NCI-H1417 (cell line): ENCODE data around the gene KCNG2.

Source experiments
- DNase-seq, 3 experiments: peaks; one replicate each; lab custom pipeline; 2025; lab: John Stamatoyannopoulos, UW

KCNG2 gene

DNA sequence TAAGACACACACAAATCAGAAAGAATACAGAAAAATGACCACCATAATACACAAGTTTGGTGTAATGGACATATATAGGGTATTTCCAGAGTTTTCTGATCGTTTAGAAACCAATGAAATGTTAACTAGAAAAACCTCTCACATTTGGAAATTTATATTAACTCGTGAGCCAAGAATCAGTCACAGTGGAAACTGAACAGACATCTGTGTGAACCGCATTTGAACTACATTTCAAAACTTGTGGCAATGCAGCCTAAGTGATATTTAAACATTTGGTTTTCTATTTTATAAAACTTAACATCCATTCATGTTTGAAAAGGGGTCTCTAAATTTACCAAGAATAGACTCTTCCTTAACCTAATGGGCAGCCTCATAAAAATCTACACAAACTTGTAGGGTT lies 29.0 kb upstream of the KCNG2 start:
- DNase-seq = no peak

DNA sequence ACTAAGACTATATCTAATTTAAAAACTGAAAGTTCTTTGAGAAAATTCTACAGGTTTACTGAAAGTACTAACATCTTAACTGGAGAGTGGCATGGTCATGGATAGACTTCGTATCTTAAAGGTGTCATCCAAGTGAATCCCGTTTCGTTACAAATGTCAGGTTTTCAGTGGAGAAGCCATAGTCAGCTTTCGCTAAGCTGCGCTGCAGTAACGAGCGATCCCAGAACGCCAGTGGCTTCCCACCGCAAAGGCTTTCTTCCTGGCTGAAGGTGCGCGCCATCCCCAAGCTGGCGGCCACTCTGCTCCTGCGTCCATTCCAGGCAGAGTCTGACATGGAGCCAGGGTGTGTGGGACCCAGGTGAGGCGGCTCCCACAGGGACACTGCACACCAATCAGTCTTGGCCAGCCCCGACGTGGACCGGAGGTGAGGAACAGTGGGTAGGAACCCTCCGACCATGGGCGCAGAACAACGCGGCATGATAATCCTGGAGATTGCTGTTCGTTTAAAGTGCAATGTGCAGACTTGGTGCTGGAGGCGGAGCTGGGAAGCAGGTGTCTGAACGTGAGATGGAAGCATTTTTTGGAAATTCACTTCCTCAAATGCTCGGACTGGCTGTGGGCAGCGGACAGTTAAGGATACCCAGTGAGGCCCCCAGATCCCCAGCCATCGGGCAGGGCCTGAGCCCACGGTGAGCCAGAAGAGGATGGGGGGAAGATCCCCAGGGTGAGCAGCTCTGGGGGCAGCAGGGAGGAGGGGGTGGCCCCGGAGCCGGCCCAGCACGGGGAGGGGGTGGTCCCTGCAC lies 27.8 kb upstream of the KCNG2 start:
- no peak for DNase-seq

DNA sequence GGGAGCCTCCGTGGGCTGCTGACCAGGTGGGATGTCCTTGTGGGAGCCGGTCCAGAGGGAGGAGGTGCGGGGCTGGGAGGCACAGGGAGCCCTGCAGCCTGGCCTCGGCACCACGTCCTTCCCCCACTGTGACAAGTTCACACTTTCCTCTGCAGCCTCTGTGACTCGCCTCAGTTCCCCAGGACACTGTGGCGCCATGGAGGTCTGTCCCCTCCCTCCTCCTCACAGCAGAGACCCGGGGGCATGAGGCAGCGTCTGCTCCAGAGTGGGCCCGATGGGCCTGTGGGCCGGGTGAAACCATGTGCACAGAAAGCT lies 27.3 kb upstream of the KCNG2 start:
- DNase-seq = no peak

DNA sequence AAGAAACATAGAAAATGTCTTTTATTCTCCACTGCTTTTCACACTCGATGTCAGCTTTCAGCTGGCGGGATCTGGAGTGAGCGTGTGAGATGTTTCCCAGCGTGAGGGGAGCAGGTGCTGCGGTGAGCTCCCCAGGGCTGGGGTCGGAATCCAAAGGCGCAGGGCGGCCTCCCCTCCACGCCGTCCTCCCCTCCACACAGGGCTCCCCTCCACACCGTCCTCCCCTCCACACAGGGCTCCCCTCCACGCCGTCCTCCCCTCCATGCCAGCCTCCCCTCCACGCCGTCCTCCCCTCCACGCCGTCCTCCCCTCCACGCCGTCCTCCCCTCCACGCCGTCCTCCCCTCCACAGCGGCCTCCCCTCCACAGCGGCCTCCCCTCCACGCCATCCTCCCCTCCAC lies 26.9 kb upstream of the KCNG2 start:
- DNase-seq = no peak

DNA sequence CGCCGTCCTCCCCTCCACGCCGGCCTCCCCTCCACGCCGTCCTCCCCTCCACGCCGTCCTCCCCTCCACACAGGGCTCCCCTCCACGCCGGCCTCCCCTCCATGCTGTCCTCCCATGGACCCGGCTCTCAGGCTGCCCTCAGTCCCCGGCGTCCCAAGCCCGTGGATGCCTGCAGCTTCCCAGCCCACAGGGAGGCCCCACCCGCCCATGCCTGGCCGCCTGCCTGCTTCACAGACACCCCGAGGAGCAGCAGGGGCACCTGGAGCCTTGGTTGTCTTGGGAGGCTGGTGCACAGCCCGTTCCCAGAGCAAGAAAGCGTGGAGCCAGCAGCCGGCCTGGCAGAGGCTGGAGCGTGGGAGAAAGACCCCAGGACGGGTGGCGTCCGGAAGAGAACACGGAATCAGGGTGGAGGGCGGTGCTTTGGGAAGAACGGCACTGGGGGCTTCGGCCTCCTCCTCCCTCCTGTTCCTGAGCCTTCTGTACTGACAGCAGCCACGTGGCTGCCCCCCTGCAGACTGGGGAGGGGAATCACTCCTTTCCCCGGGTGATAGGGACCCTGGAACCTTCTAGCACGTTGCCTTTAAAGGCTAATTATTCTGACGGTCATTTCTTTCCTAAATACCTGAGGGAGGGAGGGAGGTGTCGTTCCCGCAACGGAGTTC lies 26.2 kb upstream of the KCNG2 start:
- no peak for DNase-seq

DNA sequence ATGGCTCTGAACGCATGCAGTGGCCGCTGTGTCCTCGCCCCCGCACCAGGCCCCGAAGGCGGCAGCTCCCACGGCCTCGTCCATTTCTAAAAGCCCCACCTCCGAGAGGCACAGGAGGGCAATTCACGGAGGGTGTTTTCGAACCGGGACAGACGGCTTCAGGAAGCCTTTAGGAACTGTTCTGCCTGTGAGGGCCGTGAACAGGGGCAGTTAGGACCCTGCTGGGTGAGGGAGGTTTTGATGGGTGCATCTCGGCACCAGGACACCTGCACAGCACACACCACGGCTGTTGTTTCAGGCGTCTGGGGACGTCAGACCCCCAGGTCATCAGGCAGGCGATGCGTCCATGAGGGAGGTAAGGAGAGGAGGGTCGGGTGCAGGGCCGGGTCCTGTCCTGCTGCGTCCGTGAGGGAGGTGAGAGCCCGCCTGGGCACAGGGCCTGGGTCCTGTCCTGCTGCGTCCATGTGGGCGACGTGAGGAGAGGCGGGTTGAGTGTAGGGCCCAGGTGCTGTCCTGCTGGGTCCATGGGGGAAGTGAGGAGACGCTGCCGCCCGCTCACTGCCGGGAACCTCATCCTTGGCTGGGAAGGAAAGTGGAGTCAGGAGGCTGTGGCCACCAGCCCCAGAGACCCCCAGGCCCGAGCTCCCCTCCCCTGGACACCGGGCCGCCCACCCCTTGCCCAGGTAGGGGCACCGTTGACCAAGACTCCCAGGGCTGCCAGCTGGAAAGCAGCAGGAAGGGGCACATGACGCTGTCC lies 25.5 kb upstream of the KCNG2 start:
- DNase-seq = no peak

DNA sequence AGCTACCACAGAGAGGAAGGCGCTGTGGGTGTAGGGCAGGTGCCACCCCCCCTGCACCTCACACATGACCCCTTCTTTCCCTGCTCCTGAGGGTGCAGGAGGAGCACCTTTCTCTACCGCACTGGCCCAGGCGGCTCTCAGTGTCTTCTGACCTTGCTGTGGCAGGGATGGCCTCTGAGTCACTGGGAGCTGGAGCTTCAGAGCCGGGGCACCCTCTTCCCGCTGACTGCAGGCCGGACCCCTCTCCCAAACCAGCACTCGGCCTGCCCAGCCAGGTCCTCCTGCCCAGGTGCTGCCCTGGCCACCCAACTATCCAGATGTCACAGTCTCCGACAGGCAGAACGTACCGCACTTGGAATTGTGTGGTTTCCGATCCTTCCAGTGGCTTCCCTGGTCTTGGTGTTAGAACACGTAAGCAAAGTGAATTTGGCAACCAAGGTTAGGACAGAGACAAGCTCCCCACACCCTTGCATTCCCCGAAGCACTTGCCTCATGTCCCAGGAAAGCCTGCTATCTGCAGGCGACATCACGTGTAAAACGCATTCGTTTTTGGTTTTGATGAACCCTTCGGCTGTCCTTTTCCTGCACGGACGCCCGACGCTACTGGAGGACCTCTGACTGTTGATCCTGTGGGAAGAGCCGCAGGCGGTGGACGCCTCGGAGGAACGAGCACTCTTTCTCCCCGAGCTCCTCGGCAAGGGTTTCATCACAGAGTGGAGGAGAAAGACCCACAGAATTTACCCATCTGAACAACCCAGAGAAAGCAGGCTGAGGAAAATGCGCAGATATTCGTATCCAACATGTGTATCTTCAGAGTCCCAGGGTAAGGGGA lies 24.7 kb upstream of the KCNG2 start:
- no peak for DNase-seq

DNA sequence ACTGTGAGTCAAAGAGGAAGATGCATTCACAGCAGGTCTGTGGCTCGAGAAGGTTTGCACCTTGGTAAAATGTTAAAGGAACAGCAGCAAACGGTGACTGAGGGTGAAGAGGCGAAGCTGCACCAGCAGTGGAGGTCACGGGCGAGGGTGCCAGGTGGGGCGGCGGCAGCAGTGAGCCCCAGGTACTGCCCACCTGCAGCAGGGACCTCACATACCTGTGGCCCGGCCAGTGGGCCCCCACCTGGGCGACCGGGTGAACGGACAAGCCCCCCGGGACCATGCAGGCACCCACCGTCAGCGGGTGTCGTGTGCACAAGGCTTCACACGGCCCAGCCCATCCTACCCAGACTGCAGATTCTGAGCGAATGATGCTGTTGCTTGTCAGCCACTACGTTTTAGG lies 23.6 kb upstream of the KCNG2 start:
- DNase-seq = no peak

DNA sequence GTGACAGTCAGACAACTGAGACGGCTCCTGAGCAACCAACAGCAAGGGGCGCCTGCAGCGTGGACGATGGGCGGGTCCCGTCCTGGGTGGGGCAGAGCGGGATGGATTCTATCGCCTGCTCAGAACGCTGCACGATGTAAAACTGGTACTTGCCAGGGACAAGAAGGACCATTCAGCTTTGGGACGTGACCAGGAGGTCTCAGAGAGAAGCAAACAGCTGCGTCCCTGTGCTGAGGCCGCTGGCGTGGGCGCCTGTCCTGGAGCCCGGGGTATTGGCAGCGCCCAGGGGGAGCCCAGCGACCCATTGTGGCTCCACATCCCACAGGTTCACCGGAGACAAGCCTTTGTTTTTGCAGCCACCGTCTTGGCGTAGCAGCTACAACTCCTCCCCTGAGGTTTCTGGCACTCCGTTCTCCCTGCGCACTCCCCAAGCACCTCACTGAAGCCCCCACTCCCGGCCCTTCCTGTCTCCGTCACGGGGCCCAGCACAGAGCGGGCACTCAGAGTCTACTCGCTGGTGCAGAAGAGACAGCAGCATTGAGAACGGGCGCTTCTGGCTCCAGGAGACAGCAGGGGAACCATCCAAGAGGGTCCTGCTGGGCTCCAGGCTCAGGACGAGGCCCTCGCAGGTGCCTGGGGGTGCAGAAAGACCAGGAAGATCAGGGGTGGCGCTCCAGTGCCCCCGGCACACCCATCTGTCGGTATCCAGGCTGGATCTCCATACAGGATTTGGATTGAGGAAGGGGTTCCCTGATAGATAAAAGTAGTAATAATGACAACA lies 22.1 kb upstream of the KCNG2 start:
- DNase-seq = no peak

DNA sequence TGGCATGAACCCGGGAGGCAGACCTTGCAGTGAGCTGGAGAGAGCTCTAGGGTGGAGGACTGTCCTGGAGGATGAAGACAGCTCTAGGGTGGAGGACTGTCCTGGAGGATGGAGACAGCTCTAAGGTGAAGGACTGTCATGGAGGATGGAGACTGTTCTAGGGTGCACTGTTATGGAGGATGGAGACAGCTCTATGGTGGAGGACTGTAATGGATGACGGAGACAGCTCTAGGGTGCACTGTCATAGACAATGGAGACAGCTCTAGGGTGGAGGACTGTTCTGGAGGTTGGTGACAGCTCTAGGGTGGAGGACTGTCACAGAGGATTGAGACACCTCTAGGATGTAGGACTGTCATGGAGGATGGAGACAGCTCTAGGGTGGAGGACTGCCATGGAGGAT lies 21.1 kb upstream of the KCNG2 start:
- no peak for DNase-seq

DNA sequence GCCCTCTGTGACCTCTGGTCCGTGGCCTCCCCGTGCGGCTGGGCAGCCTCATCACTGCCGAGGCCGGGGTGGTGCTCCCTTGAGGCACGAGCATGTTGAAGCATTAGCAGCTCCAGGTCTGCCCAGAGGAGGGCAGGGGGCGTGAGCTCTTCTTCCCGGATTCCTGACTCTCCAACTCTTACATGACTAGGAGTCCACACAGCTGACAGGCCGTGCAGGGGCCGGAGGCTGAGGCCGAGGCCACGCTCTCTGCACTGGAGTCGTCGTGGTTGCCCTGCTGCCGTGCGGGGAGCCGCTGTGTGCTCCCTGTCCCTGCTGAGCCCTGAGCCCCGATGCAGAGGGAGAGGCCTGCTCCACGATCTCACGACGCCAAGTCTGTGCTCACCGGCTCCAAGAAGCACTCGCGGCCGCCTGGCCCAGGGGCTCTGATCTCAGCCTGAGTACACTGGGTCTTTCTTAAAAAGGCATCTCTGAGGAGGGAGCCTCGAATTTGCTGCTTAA lies 19.4 kb upstream of the KCNG2 start:
- no peak for DNase-seq

DNA sequence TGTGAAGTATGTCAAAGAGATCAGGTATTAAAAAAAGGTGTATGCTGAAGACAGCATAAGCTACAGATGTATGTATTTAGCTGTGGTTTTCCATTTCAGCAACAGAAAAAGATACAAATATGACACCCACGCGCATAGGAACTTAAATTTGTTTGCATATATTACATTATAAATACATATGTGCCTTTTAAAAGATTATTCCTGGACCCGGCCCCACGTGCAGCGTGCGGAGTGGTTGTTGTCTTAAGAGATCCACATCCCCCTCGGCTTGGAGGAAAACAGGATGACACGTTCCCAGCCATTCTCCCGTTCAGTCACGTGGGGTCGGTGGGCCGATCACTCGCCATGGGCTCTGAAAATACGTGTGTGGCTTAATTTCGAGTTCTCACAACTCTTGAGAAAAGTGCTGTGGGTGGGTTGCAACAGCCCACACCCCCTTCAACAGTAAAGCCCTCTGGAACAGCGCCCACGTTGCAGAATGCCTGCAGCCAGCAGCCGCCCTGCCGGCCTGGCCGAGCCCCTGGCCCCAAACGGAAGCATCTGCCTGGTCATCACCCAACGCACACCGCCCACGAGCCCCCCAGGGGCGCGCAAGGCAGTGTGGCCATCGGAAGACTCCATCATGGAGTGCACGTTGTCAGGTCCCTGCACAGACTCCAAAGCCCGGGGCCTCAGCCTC lies 18.6 kb upstream of the KCNG2 start:
- no peak for DNase-seq

DNA sequence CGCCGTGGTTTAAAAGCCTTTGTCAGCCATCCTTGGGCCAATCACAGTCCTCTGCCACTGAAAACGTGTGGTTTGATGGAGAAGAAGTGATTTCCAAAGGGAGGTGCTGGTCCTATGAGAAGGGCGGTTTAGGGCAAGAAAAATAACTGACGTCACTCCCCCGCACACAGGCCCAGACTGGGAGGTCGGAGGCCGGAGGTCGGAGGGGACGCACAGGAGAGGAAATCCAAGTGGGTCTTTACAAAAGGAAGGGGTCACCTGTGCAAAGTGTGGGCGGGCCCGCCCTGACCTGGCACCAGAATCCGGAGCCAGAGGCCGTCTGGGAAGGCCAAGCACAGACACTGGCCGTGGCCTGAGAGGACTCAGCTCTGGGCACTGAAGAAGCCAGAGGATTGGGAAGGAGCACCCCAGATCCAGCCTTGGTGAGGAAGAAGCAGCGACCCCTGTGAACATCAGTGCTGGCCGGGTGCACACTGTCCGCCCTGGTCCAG lies 18.0 kb upstream of the KCNG2 start:
- no peak for DNase-seq

DNA sequence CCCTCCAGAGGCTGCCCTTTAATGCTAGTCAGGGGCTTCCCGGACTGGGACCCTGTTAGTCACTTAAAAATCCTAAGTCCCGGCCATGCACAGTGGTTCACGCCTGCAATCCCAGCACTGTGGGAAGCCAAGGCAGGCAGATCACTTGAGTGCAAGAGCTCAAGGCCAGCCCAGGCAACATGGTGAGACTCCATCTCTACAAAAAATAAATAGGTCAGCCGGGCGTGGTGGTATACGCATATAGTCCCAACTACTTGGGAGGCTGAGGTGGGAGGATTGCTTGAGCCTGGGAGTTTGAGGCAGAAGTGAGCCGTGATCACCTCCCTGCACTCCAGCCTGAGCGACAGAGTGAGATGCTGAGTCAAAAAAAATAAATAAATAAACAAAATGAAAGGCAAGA lies 17.2 kb upstream of the KCNG2 start:
- no peak for DNase-seq

DNA sequence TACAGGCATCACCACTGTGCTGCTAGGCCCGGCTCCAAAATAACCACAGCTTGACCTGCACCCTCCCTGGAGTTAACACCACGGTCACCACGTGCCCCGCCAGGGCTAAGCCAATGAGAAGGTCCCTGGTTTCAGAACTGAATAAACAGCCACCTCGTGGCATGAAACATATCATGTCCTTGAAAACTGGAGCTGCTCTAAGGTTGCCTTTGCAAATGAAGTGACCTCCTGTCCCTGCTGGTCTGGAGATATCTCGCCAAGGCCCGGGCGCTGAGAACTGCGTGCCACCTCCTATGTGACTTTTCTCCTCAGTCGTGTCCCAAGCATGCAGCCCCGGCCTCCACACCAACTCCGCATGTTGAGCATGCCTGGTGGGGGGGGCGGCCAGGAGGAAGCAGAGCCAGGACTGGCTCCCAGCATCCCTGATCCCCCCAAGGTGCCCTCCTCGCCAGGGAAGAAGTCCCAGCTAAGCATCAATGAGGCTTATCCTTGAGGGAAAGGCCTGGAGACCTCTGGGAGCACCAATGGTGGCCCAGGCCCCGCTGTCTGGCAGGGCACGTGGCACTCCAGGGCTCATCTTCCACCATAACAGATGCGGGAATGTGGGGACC lies 16.3 kb upstream of the KCNG2 start:
- DNase-seq = no peak

DNA sequence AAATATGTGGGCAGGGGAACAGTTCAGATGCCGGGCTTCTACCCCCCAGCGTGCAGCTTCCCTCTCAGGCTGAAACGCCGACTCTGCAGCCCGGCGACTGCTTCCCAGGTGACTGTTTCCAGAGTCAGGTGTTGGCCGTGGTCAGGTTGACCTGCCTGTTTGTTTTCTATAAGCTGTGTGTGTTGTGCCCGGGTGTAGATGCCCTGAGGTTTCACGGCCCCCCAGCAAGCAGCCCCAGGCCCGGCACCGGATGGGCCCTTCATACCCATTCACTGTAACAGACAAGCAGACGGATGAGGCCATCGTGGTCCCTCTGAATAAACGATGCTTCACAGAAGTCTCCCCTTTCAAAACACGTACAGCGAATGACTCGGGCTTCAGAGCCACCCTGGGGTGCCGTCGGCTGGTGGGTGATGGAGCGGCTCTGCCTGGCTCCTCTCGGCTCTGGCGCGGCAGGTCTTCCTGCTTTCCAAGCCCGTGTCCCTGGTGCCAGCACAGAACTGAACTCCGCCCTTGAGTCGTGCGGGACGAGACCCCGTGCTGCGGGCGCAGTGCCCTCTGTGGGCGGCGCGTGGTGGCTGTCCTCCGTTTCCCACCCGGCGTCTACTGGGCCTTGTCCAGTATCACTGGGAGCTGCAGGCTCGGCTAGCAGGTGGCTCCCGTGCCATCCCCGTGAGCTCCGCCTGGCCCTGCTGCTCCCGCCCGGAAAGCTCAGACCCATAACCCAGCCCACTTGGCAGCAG lies 15.0 kb upstream of the KCNG2 start:
- DNase-seq = no peak

DNA sequence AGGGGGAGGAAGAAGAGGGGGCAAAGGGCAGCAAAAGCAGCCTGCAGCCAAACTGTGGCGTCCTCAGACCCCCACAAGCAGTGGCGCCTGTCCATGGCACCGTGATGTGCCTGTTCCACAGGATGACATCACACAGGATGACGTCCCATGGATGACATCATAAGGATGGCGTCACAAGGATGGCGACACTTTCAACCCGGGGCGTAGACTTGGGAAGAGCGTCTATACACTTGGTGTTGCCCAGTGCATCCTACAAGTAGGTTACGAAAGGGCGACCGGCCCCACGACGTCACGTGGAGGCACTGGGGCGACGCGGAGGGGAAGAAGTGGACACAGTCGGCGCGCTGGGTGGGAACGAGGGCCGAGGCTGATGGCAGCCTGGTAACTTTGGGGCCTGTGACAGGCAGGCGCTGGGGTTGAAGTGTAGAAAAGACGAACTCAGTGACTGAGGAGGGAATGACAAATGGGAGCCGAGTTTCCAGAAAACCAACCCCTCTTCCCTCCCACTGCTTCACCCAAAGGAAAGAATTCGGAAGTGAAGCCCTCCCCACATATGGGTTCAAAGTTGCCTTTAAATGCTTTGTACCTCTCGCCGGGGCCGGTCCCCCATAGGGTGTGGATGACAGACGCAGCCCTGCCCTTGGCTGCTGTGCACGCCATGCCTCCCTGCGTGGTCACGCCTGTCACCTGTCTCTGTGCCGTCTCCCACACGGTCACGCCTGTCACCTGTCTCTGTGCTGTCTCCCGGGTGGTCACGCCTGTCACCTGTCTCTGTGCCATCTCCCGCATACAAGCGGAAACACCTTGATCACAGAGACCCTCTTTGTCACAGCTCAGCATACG lies 13.4 kb upstream of the KCNG2 start:
- DNase-seq = no peak

DNA sequence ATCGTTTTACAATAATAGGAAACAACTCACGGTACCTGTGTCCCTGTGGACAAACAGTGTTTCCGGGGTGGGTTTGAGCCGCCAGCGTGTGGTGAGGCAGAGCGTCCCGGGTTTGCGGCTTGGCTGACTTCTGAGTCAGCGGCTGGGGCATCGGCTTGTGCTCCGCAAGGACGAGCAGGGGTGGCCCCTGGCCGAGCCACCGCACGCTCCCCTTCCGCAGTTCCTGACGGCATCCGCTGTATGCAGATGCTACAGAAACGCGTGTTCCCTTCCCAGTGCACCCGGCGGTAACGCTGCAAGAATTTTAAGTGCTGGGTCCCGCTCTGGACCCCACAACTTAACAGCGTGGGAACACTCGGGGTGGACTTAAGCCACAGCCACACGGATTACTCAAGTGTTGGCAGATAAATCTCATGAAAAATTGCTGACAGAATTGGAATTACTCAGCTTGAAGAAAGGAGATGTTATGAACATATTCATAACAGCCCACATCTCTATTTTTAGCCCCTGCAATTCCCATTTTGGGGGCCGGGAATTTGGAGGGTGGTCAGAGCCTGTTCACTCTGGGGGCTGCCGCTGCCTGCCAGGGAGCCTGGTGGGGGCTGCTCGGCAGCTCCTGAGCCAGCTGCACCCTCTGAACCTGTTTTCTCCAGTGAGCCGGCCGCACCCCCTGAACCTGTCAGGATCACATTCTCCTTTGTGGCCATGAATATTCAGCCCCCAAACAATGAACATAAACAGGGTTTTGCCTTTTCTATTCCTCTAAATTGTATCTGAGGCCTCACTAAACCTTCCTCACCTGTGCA lies 12.6 kb upstream of the KCNG2 start:
- peak in 1 of 3 experiments; percentile 50 for DNase-seq
